Mesenteric fat pad (tissue), 1 donor: ENCODE data around the gene SNX25. TPM values are rescaled to one million over a fixed set of nuclear protein-coding genes. Genes with fewer than 3 reads are reported as not detected.
"Not testable (repeated sequence)": the region's sequence is repeated elsewhere in the genome, so short reads cannot be mapped to it uniquely, and the experiment has no call there.

ENCODE experiments used
- DNase-seq: peaks from one replicate; pipeline ENCODE4 v3.0.0-alpha.2; 2020; ENCODE audit warnings: low spot score
- total RNA-seq: library from RNA; stranded (reverse); fragmentation: NEBNext Ultra II Directional; extraction: Animal tissue kit (Norgen Biotek cat#: 25700); gene quantifications from one replicate; pipeline ENCODE4 v1.2.1, GENCODE V29; 2021
- donor health status: DM: yes; HTN: yes; CAD: no.

The SNX25 gene
- total RNA-seq, 1 donor from 2014 or later, result 15.5 TPM

DNA sequence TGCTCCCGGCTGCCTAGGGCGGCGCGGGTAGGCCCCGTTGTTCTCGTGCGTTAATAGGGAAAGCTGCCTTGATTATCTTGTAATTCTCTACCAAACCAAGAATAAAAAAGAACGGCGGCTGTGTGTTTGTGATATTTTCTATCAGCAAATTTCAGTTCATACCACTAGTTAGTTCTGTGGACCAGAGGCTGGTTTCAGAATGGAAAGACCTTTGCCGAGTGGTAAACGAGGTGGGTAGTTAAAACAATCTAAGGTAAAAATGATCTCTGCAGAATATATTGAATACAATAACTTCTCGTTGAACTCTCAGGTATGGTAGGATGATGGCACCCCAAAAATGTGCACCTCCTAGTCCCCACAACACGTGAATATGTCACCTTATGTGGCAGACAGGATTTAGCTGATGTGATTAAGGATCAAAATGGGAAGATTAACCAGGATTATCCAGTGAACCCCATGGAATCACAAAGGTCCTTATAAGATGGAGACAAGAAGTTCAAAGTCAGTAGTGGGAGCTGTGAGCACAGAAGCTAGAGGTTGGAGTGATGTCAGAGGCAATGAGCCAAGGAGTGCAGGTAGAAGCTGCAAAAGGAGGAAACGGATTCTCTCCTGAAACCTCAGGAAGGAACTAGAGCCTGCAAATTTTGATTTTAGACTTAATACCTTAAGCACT, 5.0 kb upstream of the SNX25 start:
- DNase-seq, result no peak

DNA sequence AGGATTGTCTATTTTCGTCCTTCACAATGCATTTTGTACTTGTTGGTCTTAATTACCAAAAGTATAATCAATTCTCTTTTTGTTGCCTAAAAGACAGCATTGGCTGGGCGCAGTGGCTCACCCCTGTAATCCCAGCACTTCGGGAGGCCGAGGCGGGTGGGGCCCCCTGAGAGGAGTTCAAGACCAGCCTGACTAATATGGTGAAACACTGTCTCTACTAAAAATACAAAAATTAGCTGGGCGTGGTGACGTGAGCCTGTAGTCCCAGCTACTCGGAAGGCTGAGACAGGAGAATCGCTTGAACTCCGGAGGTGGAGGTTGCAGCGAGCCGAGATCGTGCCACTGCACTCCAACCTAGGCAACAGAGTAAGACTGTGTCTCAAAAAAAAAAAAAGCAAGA, 4.3 kb upstream of the SNX25 start:
- not testable (repeated sequence) for DNase-seq

DNA sequence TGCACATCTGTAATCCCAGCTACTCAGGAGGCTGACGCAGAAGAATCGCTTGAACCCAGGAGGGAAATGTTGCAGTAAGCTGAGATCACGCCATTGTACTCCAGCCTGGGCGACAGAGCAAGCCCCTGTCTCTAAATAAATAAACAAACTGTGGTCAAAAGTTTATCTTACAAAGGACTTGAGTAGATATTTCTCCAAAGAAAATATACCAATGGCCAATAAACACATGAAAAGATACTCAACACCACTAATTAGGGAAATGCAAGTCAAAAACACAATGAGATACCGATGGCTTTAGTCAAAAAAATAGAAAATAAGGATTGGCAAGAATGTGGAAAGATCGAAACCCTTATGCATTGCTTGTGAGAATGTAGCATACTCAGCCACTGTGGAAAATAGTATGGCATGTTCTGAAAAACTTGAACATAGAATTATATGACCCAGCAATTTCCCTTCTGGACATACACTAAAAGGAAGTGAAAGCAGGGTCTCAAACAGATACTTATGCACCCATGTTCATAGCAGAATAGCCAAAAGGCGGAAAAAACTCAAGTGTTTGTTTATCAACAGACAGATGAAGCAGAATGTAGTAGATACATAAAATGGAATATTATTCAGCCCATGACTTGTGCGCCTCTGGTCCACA, 3.6 kb upstream of the SNX25 start:
- no peak for DNase-seq

DNA sequence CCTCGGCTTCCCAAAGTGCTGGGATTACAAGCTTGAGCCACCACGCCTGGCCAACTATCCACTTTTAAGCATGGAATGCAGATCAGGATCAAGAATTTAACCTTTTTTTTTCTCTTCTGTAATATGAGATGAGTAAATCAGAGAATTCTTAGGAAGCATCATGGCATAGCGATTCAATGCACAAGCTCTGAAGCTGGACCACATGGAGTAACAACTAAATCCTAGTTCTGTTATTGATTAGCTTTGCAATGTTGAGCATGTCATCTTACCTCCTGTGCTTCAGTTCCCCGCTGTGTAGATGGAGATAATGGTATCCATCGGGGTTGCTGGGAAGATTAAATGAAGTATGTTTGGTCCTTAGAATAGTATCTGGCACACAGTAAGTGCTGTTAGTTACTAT, 1.9 kb upstream of the SNX25 start:
- DNase-seq, result no peak

DNA sequence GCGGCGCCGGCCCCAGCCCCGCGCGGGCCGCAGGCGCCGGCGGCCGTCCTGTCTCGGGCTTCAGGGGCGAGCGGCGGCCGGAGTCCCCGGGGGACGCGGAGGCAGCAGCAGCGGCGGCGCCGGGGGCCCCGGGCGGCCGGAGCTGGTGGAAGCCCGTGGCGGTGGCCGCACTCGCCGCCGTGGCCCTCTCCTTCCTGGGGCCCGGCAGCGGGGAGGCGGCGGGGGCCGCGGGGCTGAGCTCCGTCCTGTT, 379 bp downstream of the SNX25 start:
- not testable (repeated sequence) for DNase-seq

DNA sequence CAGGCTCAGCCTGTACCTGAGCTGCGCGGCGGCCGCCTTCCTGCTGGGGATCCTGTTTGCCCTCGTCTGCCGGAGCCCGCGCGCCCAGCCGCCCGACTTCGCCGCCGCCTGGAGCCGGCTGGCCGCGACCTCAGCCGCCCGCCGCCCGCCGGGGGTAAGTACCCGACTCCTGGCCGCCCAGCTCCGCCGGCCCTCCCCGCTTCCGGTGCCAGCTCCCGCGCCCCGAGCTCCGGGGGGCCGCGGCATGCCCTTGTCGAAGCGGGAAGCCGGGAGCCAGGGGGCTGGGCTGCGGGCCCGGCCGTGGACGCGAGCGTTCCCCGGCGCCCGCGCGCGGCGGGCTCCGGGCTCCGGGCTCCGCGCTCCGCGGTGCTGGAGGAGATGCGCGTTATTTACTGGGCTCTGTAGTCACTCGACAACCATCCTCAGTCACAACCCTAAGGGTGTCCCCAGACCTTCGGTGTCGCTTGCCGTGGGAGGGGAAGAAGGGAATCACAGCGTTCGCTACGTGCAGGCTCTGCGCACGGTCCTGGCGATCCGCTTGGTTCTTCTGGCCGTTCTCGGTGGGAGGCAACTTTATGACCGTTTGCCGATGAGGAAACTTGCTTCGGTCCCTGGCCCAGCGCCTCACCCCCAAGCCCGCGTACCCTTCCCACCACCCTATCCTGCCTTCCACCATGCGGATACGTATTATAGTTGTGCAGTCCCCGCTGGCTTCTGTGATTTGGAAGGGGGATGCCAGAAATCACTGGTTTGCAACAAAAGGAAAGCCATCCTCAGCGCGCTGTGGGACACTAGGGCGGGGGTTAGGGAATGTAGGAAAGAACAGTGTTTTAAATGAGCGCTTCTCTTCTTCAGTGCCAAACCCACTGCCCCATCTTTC, 944 bp downstream of the SNX25 start:
- DNase-seq, result no peak

DNA sequence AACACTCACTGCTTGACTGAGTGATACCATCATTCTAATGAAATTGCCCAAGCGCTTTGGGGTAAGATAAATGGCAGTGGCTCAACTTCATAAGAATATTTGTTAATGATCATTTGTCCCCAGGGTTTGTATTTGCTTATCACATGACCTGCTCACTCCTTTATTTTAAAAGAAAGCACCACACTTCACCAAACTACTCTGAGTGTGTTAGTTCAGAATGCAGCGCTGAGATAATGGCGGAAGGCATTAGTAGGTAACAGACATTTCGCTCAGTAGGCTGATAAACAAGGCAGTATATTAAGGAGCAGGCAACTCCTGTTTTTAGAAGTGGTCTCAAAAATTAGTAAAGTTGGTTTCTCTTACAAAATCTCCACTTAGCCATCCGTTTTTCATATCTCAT, 1.6 kb downstream of the SNX25 start:
- DNase-seq, result no peak

DNA sequence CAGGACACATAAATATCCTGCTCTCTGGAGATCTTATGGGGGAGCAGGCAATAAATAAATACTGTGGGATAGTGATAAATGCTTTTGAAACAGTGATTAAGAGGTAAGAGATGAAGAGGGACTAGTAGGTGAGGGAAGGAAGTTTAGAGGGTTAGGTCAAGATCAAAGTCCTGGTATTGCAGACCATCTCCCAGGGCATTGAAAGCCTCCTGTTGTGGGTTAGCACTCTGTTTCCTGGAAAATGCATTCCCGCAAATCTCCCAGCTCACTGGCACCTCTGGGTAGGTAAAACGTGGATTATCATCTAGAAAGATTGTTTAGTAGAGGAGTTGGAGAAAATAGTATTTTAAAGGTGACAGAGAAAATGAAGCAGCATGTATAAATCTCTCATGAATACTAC, 2.2 kb downstream of the SNX25 start:
- no peak for DNase-seq

DNA sequence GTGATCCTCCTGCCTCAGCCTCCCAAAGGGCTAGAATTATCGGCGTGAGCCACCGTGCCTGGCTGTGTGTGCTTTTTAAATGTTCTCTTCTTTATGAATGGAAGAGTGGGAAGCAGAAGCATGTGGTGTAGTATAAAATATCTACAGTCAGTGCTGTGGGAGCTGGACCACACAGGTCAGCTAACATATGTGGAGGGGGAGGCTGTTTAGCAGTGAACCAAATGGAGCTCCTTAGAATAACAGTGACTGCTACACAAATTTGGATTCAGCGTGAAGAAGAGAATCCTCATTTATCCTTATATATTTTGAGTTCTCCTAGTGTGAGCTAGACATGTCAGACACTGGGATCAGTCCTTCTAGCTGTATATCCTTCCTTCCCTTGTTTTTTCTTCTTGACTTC, 3.2 kb downstream of the SNX25 start:
- DNase-seq, result no peak

DNA sequence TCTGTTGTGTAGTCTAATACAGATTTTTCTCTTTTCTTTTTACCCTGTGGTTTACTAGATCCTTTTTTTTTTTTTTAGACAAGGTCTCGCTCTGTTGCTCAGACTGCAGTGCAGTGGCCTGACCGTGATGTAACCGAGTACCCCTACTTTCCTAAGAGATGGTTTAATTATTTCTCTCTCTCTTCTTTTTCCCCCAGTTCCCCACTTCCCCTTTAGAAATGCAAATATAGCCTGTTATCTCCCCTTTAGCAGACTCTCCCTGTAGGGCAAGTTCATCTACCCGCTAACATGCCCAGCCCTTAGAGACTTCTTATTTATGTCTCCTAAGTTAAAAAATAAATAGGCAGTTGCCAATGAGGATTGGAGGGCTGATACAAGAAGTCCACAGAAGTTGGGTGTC, 4.5 kb downstream of the SNX25 start:
- no peak for DNase-seq

DNA sequence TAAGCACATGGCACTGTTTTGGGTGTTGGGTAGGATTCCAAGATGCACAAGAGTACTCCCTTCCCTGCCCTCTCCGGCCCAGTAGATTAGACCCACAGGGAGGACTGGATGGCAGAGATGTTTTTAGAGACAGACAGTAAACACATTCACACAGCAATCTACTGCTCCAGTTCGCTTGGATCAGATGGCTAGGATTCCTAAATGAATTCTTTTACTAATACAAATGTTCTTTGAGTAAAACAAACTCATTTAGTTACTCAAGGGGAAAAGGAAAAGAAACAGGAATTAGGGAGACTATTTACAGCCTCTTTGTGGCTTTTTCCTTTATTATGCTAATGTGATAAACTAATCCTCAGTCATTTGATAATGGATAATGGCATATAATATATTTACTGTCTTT, 5.9 kb downstream of the SNX25 start:
- no peak for DNase-seq

DNA sequence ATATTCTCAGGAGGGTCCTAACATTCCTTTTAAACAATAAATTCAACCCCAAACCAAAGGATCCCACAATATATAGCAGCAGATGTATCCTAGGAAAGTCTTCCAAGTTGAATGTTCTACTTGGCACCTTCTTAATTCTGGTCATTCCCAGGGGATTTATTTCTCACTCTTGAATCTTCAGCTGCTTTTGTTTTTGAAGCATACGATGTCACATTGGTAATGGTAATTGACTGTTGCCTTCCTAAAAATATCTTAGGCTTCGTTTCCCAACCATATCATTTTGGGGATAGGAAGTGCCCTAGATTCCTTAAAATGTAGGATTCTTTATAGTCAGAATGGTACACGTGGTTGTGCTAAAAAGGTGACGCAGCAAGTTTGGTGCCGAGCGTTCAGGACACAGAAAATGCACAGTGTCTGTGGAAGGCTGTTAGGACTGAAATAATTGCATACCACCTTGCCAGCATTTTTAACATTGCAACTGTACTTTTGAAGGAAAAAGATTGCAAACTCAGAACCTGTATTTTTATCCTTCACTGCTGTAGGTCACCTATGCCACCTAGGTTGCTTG, 8.1 kb downstream of the SNX25 start:
- DNase-seq, result no peak

DNA sequence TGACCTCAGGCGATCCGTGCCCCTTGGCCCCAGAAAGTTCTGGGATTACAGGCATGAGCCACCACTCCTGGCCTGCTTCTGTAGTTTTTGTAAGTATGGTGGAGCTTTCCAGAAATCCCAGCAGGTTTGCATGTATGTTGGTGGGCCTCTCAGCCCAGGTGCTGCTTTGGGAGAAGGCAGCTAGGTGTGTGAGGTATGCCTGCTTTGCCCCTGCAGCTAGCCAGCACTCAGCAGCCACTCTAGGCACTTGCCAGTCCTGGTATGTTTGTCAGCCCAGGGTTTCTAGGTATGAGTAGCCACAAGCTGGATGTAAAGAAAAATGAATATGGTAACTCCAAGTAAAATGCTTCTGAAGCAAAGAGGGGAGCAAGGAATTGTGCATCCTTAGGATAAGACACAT, 8.9 kb downstream of the SNX25 start:
- no peak for DNase-seq

DNA sequence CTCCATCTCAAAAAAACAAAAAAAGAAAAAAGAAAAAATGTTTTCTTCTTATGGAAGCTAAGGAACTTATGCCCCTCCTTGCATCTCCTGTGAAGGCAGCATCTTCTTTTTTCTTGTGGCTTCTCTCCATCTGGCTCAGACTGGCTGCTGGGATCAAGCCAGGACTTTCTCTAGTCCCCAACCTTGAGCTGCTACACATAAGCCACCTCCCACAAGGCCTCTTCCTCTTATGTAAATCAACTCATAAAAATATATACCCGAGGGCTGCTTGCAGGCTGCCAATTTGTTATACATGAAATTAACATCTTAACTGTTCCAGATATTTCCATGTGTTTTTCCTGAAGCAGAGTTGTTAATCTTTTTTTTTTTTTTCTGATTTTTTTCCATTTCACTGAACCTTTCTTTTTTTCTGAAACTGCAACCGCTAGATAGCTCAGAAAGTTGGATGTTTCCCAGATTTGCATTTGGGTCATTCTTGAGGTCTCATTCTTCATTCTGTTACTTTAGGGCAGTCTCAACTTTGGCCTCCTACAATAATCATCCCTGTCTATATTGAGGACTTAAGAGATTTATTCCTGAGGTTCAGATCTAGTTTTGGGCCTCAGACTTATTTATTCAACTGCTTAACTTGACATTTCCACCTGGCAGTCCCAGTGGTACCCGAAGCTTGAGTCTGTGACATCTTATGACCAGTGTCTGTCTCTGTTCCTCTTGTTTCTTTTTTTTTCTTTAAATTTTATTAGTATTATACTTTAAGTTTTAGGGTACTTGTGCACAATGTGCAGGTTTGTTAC, 10.3 kb downstream of the SNX25 start:
- DNase-seq, result no peak

DNA sequence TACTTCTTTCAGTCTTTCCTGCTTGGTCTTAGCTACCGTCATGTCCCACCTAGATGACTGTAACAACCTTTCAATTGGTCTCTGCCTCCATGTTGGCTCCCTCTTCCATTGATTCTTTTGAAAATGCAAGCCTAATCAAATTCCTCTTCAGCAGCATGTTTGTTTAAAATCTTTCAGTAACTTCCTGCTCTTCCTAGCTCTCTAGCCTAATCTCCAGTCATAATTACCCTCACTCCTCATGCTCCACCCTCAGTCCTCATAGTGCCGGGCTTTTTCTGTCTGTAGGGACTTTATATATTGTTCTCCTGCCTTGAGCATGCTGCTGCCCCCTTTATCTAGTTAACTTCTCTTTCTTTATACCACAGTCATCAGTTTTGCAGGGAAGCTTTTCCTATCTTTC, 12.1 kb downstream of the SNX25 start:
- no peak for DNase-seq

DNA sequence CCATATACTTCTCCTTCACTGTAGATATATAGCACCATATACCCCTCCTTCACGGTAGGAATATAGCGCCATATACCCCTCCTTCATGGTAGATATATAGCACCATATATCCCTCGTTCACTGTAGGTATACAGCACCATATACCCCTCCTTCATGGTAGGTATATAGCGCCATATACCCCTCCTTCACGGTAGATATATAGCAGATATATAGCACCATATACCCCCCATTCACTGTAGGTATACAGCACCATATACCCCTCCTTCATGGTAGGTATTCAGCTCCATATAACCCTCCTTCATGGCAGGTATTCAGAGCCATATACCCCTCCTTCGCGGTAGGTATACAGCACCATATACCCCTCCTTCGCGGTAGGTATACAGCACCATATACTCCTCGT, 12.5 kb downstream of the SNX25 start:
- DNase-seq, result no peak

DNA sequence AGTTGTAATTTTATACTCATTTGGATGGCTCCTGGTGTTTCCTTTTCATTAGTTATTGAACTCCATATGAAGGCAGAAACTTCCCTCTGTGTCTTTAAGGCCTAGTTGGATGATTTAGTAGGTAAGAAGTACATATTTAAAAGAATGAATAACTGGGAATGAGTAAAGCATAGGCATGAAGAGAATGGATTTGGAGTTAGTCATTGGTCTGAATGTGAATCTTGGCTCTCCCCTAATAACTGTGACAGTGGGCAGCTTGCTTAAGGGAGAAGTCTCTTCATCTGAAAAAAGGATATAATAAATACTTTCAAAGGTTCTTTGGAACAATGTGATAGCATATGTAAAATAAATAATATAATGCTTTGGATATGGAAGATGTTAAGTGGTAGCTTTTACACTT, 13.2 kb downstream of the SNX25 start:
- DNase-seq, result no peak

DNA sequence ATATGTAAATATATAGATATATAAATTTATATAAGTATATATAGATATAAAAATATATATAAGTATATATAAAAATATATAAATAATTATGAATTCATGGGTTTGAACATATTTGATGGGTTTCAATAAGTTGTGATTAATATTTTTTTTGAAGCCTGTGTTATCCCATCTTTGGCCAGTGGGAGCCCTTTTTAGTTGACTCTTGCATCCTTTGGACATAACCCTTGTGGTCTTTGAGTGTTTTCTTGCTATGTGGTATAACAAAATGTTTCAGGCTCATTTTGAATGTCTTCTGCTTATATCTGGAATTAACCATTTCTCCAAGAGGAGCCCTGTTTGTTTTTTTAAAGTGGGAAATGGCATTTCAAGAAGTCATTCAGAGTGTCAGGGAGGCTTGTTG, 15.2 kb downstream of the SNX25 start:
- no peak for DNase-seq

DNA sequence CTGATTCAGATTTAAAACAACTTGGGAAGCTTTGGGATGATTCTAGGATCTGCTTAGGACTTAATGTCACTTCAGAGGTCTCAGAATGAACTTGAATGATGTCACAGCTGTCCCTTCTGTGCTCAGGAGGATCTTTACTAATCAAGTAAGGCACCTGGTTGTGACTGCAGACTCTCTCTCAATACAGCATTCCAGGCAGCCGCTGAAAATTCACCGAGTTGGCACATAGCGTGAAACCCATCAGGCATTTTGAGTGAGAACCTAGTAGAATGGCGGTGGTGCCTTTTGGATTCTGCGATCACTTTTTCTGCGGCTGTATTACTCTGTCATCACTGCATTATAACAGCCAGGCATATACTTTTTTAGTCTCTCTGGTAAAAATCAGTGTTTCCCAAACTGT, 16.5 kb downstream of the SNX25 start:
- DNase-seq, result no peak

DNA sequence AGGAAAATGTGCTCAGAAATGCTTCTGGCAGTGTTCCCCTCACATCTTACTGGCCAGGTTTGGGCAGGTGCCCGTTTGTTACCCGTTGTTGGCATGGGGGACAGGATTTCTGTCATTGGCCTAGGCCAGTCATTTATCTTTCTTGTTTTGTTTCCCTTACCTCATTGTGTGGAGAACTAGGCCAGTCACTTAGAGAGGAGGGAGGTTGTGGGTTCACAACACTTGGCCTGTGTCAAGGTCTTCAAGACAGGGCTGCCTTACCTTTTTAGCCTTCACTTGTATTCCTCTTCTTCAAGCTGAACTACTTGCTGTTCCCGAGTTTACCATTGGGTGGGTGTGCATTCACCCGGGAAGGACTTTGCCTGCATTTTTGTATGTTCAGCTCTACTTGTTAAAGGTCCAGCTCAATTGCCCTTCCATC, 17.7 kb downstream of the SNX25 start:
- DNase-seq, result no peak

DNA sequence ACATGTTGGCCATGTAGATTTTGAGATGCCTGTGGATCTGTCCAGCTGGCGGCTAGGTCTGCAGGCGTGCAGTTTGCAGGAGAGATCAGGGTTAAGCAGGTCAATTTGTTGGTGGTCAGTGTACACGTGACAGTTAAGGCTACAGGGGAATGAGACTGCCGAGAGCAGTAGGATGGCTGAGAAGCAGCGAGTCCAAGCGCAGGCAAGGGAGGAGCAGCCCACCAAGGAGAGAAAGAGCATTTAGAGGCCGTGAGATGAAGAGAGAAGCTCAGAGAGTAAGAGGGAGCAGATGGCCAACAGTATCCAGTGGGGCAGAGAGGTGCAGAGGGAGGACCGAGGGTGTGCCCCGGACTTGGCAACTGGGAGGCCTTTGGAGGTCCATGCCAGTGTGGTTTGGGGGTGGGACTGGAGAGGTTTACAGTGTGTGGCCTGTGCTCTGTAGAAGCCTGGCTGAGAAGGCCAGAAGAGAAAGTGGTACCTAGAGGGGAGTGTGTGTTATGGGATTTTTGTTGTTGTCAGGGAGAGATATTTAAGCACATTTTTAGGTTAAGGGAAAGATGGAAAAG, 18.4 kb downstream of the SNX25 start:
- no peak for DNase-seq
